Measurements from ENCODE around the gene COL27A1.
A peak's percentile ranks its signal among the peaks of the same experiment; 100 is the strongest.

COL27A1 gene

GRCh38 chr9:114346146-114346545 is 190.8 kb downstream of the COL27A1 start:
- TF ChIP-seq, protein P1, sequence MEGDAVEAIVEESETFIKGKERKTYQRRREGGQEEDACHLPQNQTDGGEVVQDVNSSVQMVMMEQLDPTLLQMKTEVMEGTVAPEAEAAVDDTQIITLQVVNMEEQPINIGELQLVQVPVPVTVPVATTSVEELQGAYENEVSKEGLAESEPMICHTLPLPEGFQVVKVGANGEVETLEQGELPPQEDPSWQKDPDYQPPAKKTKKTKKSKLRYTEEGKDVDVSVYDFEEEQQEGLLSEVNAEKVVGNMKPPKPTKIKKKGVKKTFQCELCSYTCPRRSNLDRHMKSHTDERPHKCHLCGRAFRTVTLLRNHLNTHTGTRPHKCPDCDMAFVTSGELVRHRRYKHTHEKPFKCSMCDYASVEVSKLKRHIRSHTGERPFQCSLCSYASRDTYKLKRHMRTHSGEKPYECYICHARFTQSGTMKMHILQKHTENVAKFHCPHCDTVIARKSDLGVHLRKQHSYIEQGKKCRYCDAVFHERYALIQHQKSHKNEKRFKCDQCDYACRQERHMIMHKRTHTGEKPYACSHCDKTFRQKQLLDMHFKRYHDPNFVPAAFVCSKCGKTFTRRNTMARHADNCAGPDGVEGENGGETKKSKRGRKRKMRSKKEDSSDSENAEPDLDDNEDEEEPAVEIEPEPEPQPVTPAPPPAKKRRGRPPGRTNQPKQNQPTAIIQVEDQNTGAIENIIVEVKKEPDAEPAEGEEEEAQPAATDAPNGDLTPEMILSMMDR (IDR thresholded peaks at IDR 0.05; ENCODE audit: borderline replicate concordance, control extremely low read depth, extremely low read depth, insufficient read depth, missing control alignments), result no peak
- DNase-seq (ENCODE audit: low spot score), result no peak
- in situ Hi-C loops (cut with MboI; ENCODE audit: low sequenced_read_pairs, unreplicated experiment), result no loop called here

- in situ Hi-C loops (cut with MboI; ENCODE audit: low sequenced_read_pairs, unreplicated experiment), result no loop called here
- DNase-seq (ENCODE audit: low spot score), result no peak
- TF ChIP-seq, protein P1 (IDR thresholded peaks at IDR 0.05; ENCODE audit: borderline replicate concordance, control extremely low read depth, extremely low read depth, insufficient read depth, missing control alignments), result no peak
Measured at GRCh38 chr9:114347675-114348074, 192.3 kb downstream of the COL27A1 start.

DNA sequence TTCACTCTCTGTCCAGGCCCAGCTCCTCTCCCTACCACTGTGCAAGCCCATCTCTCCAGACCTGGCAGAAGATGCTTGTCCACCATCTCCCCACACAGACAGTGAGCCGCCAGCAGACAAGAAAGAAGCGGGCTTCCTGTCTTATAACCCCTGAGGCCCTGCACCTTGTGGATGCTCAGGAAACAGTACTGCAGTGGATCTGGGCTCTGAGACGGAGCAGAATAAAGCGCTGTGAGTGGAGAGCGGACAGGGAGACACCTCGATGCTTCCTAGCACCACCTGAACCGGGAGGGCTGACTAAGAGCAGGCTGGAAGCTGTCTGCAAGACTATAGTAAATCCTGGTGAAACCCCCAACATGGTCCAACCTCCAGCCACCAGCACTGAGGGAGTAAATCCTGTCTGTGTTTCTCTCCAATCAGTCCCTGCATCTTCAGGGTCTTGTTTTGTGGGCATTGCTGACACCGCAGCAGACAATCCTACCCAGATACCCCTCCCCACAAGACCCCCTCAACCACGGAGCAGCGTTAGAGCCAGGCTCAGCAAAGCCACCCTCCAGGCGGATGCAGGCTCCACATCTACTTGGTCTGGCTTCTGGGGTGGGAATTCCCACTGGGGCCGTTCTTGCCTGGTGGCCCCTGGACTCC is 193.0 kb downstream of the COL27A1 start:
- in situ Hi-C loops (cut with MboI; ENCODE audit: low sequenced_read_pairs, unreplicated experiment), result no loop called here
- DNase-seq (ENCODE audit: low spot score), result no peak

GRCh38 chr9:114348906-114349482 is 193.7 kb downstream of the COL27A1 start:
- peak; percentile 90 for DNase-seq (ENCODE audit: low spot score)
- TF ChIP-seq, protein P1 (IDR thresholded peaks at IDR 0.05; ENCODE audit: borderline replicate concordance, control extremely low read depth, extremely low read depth, insufficient read depth, missing control alignments), result no peak
- in situ Hi-C loops (cut with MboI; ENCODE audit: low sequenced_read_pairs, unreplicated experiment), result no loop called here

More for the DNA sequence above, 193.0 kb downstream of the COL27A1 start:
- TF ChIP-seq, protein P1 (IDR thresholded peaks at IDR 0.05; ENCODE audit: borderline replicate concordance, control extremely low read depth, extremely low read depth, insufficient read depth, missing control alignments), result no peak

- DNase-seq (ENCODE audit: low spot score), result no peak
- TF ChIP-seq, protein P1 (IDR thresholded peaks at IDR 0.05; ENCODE audit: borderline replicate concordance, control extremely low read depth, extremely low read depth, insufficient read depth, missing control alignments), result no peak
- in situ Hi-C loops (cut with MboI; ENCODE audit: low sequenced_read_pairs, unreplicated experiment), result no loop called here
Measured at GRCh38 chr9:114349713-114350480, 194.6 kb downstream of the COL27A1 start.

- in situ Hi-C loops (cut with MboI; ENCODE audit: low sequenced_read_pairs, unreplicated experiment), result no loop called here
- TF ChIP-seq, protein P1 (IDR thresholded peaks at IDR 0.05; ENCODE audit: borderline replicate concordance, control extremely low read depth, extremely low read depth, insufficient read depth, missing control alignments), result no peak
- DNase-seq (ENCODE audit: low spot score), result no peak
Measured at GRCh38 chr9:114350636-114351401, 195.5 kb downstream of the COL27A1 start.
